ENCODE results near the gene TBL3. TPM values are rescaled to one million over a fixed set of nuclear protein-coding genes. Genes with fewer than 3 reads are reported as not detected.
"Not testable (repeated sequence)": the region's sequence is repeated elsewhere in the genome, so short reads cannot be mapped to it uniquely, and the experiment has no call there.

TBL3 gene
- total RNA-seq, 2 experiments from 2014 or later, result 47.4 to 48.6 TPM

DNA sequence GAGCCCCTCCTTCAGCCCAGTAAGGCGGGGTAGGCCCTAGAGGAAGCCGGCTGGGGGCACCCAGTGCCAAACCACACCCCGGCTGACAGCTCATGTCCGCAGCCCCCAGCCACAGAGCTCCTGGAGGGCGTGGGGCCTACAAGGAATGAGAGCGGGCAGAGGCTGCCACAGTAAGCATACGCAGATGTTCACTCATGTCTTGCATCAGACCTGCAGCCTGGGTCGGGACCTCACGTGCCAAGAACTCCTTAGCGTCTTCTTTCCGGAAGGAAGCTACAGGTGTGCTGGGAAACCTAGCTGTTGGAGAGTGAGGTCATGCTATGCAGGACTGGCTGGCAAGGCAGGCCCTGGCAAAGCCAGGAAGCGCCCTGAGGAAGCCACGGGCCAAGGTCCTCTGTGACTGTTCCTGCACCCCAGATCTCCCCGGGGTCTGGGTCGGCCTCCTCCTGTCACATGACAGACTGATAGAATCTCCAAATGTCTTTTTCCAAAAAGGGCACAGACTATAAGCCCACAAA lies 36.2 kb downstream of the TBL3 start:
- intact Hi-C loops (cut with DNase I, micrococcal nuclease), result loop anchor here (2.0 to 10.0 kb wide), 5 partner anchors 13 to 327 kb away; partner anchors contain the start of genes MLST8 (in 1 of the 2) and RPS2 (in 1 of the 2)
- Mint-ChIP-seq H3K27ac (peak overlapping the region; percentile 89), H3K4me1 (peaks cover 41% of the 10 kb centered on the region), H3K27me3 (no peaks in the 10 kb centered on the region), H3K4me3 (peak overlapping the region; percentile 82), H3K9me3 (ENCODE audit: low read depth) (no peaks in the 10 kb centered on the region), H3K36me3 (ENCODE audit: low read depth) (peaks cover 28% of the 10 kb centered on the region)
- DNase-seq (peak; percentile 53), ATAC-seq (no peak)
- CTCF ChIA-PET, result interaction anchor here (1.3 to 1.4 kb wide), 3 partner anchors 14 to 132 kb away, joined by 4 to 8 read pairs (median 6); partner anchors contain the start of gene PKD1
- POLR2A ChIA-PET, result interaction anchor here (0.6 to 1.4 kb wide), 2 partner anchors 44 to 147 kb away, joined by 3 to 4 read pairs; partner anchors contain the start of gene TRAF7

DNA sequence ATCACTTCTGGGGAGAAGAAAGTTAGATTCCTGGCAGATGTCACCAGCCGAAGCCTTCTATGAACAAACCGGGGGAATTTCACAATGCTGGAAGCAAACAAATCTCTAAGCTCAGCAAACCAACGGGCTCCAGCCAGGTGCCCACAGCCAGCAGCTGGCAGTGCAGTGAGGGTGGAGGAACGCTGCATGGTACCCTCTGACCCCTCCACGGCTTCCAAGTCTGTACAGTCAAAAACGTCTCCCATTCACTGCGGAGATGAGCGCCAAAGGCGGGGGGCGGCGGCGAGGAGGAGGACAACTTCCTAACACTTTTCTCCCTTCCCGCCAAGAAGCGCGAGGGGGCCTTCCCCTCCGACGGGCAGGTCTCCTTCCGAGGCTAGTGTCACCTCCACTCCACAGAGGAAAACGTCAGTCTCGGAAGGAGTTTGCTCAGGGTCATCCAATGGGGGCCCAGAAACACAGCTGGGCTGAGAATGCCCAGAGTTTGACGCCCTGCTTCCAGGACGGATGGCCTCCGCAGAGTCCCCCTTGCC lies 36.8 kb downstream of the TBL3 start:
- POLR2A ChIA-PET, result interaction anchor here (0.6 to 1.4 kb wide), 2 partner anchors 45 to 147 kb away, joined by 3 to 4 read pairs; partner anchors contain the start of gene TRAF7
- ATAC-seq, result peak; percentile 10
- CTCF ChIA-PET, result interaction anchor here (0.7 to 1.4 kb wide), 4 partner anchors 14 to 132 kb away, joined by 3 to 8 read pairs (median 5); partner anchors contain the start of gene PKD1
- Mint-ChIP-seq H3K9me3 (ENCODE audit: low read depth) (no peaks in the 10 kb centered on the region), H3K36me3 (ENCODE audit: low read depth) (peaks cover 28% of the 10 kb centered on the region), H3K4me3 (peak overlapping the region; percentile 82), H3K27me3 (no peaks in the 10 kb centered on the region), H3K4me1 (peaks cover 41% of the 10 kb centered on the region), H3K27ac (peak overlapping the region; percentile 89)
- peak; percentile 68 for DNase-seq
- intact Hi-C loops (cut with DNase I, micrococcal nuclease), result loop anchor here (1.0 to 10.0 kb wide), 13 partner anchors 14 to 326 kb away; partner anchors contain the start of genes E4F1 (in 1 of the 2), MAPK8IP3 (in 1 of the 2), MLST8 (in 1 of the 2) and NTHL1 (in 1 of the 2)

DNA sequence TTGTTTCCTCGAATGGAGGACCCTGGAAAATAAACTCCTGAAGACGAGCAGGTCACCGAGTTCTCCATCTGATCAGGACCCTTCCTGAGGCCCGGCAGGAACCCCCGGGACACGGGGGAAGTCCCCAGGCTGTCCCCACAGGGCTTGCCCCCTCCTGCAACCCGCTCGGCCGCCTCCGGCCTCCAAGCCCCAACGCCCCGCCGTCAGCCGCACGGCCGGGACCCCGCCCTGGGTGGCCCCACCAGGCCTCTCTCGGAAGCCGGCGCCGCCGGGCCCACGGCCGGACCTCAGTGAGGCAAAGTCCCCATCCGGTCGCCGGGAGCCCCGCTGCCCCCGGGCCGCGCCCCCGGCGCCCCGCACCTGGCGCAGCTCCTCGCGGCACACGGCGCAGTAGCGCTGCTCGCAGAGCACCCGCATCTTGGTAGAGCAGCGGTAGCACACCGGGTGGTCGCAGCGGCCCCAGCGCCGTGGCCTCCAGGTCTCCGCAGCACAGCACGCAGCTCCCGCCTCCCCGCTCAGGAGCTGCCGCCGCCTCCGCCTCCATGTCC lies 37.4 kb downstream of the TBL3 start:
- Mint-ChIP-seq H3K4me3 (peak overlapping the region; percentile 82), H3K27me3 (no peaks in the 10 kb centered on the region), H3K36me3 (ENCODE audit: low read depth) (peaks cover 28% of the 10 kb centered on the region), H3K9me3 (ENCODE audit: low read depth) (no peaks in the 10 kb centered on the region), H3K27ac (peak overlapping the region; percentile 89), H3K4me1 (peaks cover 41% of the 10 kb centered on the region)
- intact Hi-C loops (cut with DNase I, micrococcal nuclease), result loop anchor here (1.0 to 10.0 kb wide), 13 partner anchors 14 to 326 kb away; partner anchors contain the start of genes E4F1 (in 1 of the 2), MAPK8IP3 (in 1 of the 2), MLST8 (in 1 of the 2) and NTHL1 (in 1 of the 2)
- ChIA-PET CTCF (interaction anchor here (0.7 to 1.4 kb wide), 3 partner anchors 13 to 131 kb away, joined by 3 to 8 read pairs (median 4); partner anchors contain the start of gene PKD1), POLR2A (interaction anchor here (0.6 kb wide), 1 partner anchor 146 kb away, joined by 3 read pairs; the partner anchor contains the start of gene TRAF7)
- ATAC-seq, result peak; percentile 34
- DNase-seq, result no peak

DNA sequence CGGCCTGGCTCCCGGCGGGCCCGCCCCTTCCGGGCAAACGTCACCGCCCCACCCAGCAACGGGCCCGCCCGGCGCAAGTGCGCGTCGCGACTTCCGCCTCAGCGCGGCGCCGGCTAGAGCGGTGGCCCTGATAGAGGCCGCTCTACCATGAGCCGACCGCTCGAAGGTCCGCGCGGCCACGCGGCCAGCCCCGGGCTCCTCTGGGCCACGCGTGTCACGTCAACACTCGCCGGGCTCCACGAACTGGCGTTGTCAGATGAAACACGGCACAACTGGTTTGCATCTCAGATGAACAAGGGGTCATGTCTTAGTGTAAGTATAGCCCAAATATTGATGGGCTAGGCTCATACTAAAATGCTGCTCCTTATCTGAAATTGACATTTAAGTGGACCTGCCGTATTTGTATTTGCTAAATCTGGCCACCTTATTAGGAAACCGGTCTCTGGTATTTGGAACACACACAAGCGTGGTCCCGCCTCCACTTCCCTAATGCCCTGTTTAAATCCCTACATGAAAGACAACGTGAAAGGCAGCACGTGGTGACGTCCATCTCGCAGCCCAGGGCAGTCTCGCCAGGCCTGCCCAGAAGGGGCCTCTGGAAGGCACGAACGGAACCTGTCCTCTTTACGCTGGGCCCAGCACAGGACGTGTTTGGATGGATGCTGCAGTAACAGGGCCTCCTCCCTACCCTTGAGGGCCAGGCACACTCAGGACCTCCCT lies 38.1 kb downstream of the TBL3 start, which contains the start of gene ZNF598:
Gene ZNF598 (minus strand): TSS at position 31 of the 720 bp plus-strand sequence.
- intact Hi-C loops (cut with DNase I, micrococcal nuclease), result loop anchor here (1.0 to 10.0 kb wide), 13 partner anchors 13 to 325 kb away; partner anchors contain the start of genes E4F1 (in 1 of the 2), MAPK8IP3 (in 1 of the 2), MLST8 (in 1 of the 2) and NTHL1 (in 1 of the 2)
- peak; percentile 93 for ATAC-seq

DNA sequence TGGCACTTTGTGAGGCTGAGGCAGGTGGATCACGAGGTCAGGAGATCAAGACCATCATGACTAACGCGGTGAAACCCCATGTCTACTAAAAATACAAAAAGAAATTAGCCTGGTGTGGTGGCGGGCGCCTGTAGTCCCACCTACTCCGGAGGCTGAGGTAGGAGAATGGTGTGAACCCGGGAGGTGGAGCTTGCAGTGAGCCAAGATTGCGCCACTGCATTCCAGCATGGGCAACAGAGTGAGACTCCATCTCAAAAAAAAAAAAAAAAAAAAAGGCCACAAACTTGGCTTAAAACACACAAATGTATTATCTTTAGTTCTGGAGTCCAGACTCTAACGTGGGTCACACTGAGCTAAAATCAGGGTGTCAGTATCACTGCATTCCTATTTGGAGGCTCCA lies 39.9 kb downstream of the TBL3 start:
- intact Hi-C loops (cut with DNase I, micrococcal nuclease); H3K27me3 Mint-ChIP-seq; DNase-seq; H3K4me3 Mint-ChIP-seq; H3K27ac Mint-ChIP-seq; ATAC-seq; H3K9me3 Mint-ChIP-seq (ENCODE audit: low read depth): not testable (repeated sequence)
- ChIA-PET POLR2A (interaction anchor here (0.6 kb wide), 2 partner anchors 13 to 18 kb away, joined by 4 to 7 read pairs; no protein-coding TSS in a partner anchor), CTCF (interaction anchor here (0.8 to 1.1 kb wide), 2 partner anchors 11 to 16 kb away, joined by 3 to 4 read pairs; no protein-coding TSS in a partner anchor)
- peaks cover 24% of the 10 kb centered on the region for H3K4me1 Mint-ChIP-seq
- H3K36me3 Mint-ChIP-seq (ENCODE audit: low read depth), result peaks cover 20% of the 10 kb centered on the region

More for the DNA sequence above, 38.1 kb downstream of the TBL3 start, which contains the start of gene ZNF598:
- ChIA-PET CTCF (no interaction called here), POLR2A (interaction anchor here (0.7 kb wide), 1 partner anchor 136 kb away, joined by 3 read pairs; no protein-coding TSS in a partner anchor)
- DNase-seq, result peak; percentile 90
- H3K4me1 Mint-ChIP-seq, result peaks cover 35% of the 10 kb centered on the region
- H3K27me3 Mint-ChIP-seq, result no peaks in the 10 kb centered on the region
- H3K9me3 Mint-ChIP-seq (ENCODE audit: low read depth), result no peaks in the 10 kb centered on the region
- peaks cover 26% of the 10 kb centered on the region for H3K36me3 Mint-ChIP-seq (ENCODE audit: low read depth)
- peak within 1 kb of the TSS; percentile 90 for H3K27ac Mint-ChIP-seq
- peak within 1 kb of the TSS; percentile 95 for H3K4me3 Mint-ChIP-seq

DNA sequence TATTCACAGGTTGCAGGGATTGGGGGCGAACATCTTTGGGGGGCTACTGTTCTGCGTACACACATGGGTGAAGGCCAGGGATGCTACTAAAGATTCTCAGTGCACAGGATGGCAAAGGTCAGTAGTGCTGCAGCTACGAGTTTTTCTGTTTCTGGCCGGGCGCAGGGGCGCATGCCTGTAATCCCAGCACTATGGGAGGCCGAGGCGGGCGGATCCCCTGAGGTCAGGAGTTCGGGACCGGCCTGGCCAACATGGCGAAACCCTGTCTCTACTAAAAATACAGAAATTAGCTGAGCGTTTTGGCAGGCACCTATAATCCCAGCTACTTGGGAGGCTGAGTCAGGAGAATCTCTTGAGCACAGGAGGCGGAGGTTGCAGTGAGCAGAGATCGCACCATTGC lies 41.7 kb downstream of the TBL3 start:
- ChIA-PET CTCF (interaction anchor here (1.2 kb wide), 1 partner anchor 9 kb away, joined by 3 read pairs; no protein-coding TSS in a partner anchor), POLR2A (no interaction called here)
- no peak overlapping the region for H3K4me3 Mint-ChIP-seq
- H3K9me3 Mint-ChIP-seq (ENCODE audit: low read depth), result no peaks in the 10 kb centered on the region
- peaks cover 9% of the 10 kb centered on the region for H3K36me3 Mint-ChIP-seq (ENCODE audit: low read depth)
- DNase-seq, result no peak
- H3K27me3 Mint-ChIP-seq, result peaks cover 3% of the 10 kb centered on the region
- H3K4me1 Mint-ChIP-seq, result peaks cover 6% of the 10 kb centered on the region
- intact Hi-C loops (cut with DNase I, micrococcal nuclease), result no loop called here
- H3K27ac Mint-ChIP-seq, result no peak overlapping the region
- no peak for ATAC-seq

DNA sequence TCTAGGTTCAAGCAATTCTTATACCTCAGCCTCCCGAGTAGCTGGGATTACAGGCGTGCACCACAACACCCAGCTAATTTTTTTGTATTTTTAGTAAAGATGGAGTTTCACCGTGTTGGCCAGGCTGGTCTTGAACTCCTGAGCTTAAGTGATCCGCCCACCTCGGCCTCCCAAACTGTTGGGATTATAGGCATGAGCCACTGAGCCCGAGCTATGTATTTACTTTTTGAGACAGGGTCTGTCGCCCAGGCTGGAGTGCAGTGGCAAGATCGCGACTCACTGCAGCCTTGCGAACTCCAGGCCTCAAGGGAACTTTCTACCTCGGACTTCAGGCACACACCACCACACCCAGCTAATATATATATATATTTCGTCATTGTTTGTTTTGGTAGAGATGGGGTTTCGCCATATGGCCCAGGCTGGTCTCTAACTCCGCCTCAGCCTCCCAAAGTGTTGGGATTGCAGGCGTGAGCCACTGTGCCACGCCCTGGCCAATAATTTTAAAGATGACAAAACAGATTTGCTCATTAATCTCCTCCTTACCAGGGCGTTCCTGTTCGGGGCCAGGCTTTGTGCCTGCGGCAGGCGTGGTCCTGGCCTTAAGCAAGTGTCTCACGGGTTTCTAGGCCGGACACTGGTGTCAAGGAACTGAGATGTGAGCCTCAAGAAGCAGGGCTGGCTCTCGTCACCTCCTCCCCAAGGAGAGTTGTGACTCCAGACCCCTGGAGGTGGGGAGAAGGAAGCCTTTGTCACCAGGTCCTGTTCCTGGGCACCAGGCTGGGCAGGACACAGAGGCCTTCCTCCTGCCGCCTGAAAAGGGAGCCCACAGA lies 43.5 kb downstream of the TBL3 start:
- Mint-ChIP-seq H3K4me1 (peaks cover under 1% of the 10 kb centered on the region), H3K27ac (no peak overlapping the region), H3K9me3 (ENCODE audit: low read depth) (no peaks in the 10 kb centered on the region), H3K27me3 (peaks cover 10% of the 10 kb centered on the region), H3K36me3 (ENCODE audit: low read depth) (peaks cover under 1% of the 10 kb centered on the region), H3K4me3 (no peak overlapping the region)
- ATAC-seq (no peak), DNase-seq (no peak)
- ChIA-PET POLR2A (no interaction called here), CTCF (interaction anchor here (0.6 to 1.5 kb wide), 5 partner anchors 9 to 1848 kb away, joined by 3 to 5 read pairs (median 3); no protein-coding TSS in a partner anchor)
- intact Hi-C loops (cut with DNase I, micrococcal nuclease), result no loop called here

DNA sequence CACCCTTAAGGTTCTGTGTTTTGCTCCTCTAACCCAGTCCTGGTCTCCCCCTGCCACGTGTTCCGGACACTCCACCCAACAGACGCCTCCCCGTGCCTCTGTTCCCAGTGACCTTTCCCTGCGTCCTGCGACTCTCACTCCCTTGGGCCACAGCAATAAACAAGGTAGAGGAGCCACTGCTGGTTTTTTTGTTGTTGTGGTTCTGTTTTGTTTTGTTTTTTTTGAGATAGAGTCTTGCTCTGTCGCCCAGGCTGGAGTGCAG lies 44.0 kb downstream of the TBL3 start:
- Mint-ChIP-seq H3K9me3 (ENCODE audit: low read depth) (no peaks in the 10 kb centered on the region), H3K4me3 (no peak overlapping the region), H3K27ac (no peak overlapping the region), H3K36me3 (ENCODE audit: low read depth) (no peaks in the 10 kb centered on the region), H3K4me1 (peaks cover 4% of the 10 kb centered on the region), H3K27me3 (peaks cover 12% of the 10 kb centered on the region)
- DNase-seq, result no peak
- intact Hi-C loops (cut with DNase I, micrococcal nuclease), result no loop called here
- POLR2A ChIA-PET, result interaction anchor here (1.2 kb wide), 1 partner anchor 139 kb away, joined by 4 read pairs; the partner anchor contains the start of gene TRAF7
- ATAC-seq, result no peak
- CTCF ChIA-PET, result interaction anchor here (1.3 to 1.7 kb wide), 3 partner anchors 12 to 125 kb away, joined by 5 to 8 read pairs (median 6); no protein-coding TSS in a partner anchor

DNA sequence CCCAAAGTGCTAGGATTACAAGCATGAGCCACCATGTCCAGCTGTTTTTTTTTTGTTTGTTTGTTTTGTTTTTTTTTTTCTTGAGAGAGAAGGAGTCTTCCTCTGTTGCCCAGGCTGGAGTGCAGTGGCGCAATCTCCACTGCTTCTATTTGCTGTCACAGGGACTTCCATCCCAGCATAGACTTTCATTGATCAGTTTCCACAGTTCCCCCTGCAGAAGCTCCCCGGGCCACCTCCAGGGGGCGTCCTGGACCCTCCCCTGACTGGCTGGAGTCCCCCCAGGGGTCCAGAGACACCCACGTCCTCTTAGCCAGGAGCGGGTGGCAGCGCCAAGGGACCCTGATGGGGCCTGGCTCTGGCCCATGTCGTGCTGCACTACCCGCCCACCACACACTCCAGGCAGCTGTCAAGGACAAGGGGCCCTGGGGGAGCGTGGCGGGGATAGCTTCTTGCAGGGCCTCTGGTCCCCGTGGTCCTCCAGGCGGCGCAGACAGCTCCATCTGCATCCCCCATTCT lies 44.6 kb downstream of the TBL3 start:
- H3K27ac Mint-ChIP-seq, result no peak overlapping the region
- POLR2A ChIA-PET, result interaction anchor here (1.2 kb wide), 1 partner anchor 139 kb away, joined by 4 read pairs; the partner anchor contains the start of gene TRAF7
- peak; percentile 42 for ATAC-seq
- no peak overlapping the region for H3K4me3 Mint-ChIP-seq
- H3K27me3 Mint-ChIP-seq, result peaks cover 14% of the 10 kb centered on the region
- H3K4me1 Mint-ChIP-seq, result peaks cover 5% of the 10 kb centered on the region
- intact Hi-C loops (cut with DNase I, micrococcal nuclease), result no loop called here
- H3K9me3 Mint-ChIP-seq (ENCODE audit: low read depth), result no peaks in the 10 kb centered on the region
- CTCF ChIA-PET, result interaction anchor here (1.3 to 1.7 kb wide), 3 partner anchors 13 to 125 kb away, joined by 5 to 8 read pairs (median 6); no protein-coding TSS in a partner anchor
- H3K36me3 Mint-ChIP-seq (ENCODE audit: low read depth), result no peaks in the 10 kb centered on the region
- peak; percentile 48 for DNase-seq

DNA sequence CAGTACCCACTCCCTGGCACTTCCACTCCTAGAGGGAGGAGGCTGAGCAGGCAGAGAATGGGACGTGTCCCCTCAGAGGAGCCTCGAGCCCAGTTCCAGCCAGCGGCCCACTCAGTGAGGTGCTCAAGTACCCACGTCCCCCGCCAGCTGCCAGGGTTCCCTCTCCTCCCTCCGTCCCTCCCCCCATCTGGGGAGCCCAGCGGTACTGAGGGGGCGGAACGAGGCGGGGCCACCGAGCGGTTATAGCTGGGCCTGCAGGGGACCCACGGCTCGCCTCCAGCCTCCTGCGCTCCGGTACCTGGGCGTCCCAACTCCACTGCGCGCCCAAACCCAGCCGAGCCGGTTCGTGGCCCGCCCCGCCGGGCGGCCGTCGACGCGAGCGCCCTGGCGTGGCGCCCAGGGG lies 47.7 kb downstream of the TBL3 start, which contains the start of gene NPW:
Gene NPW (plus strand): TSS at position 268 of the 403 bp plus-strand sequence.
- peaks cover 15% of the 10 kb centered on the region for H3K4me1 Mint-ChIP-seq
- H3K27me3 Mint-ChIP-seq, result peaks cover 22% of the 10 kb centered on the region
- DNase-seq (peak; percentile 58), ATAC-seq (no peak)
- H3K27ac Mint-ChIP-seq, result no peak within 1 kb of the TSS
- POLR2A ChIA-PET, result interaction anchor here (1.2 kb wide), 1 partner anchor 136 kb away, joined by 4 read pairs; the partner anchor contains the start of gene TRAF7
- H3K4me3 Mint-ChIP-seq, result no peak within 1 kb of the TSS
- H3K36me3 Mint-ChIP-seq (ENCODE audit: low read depth), result no peaks in the 10 kb centered on the region
- H3K9me3 Mint-ChIP-seq (ENCODE audit: low read depth), result no peaks in the 10 kb centered on the region
- CTCF ChIA-PET, result interaction anchor here (0.5 to 1.5 kb wide), 2 partner anchors 38 to 121 kb away, joined by 3 to 7 read pairs; partner anchors contain the start of gene NOXO1
- intact Hi-C loops (cut with DNase I, micrococcal nuclease), result no loop called here
